GM19023 (cell line): Measurements from ENCODE around the gene TRIM75.
"Not testable (repeated sequence)": the region's sequence is repeated elsewhere in the genome, so short reads cannot be mapped to it uniquely, and the experiment has no call there.

ENCODE experiments used
- ATAC-seq: cut with Tn5 transposase; IDR thresholded peaks from one replicate; pipeline ENCODE4 v1.9.1; 2021; ENCODE audit warnings: mild to moderate bottlenecking, moderate library complexity; ENCODE audit not compliant: unreplicated experiment

The TRIM75 gene

DNA sequence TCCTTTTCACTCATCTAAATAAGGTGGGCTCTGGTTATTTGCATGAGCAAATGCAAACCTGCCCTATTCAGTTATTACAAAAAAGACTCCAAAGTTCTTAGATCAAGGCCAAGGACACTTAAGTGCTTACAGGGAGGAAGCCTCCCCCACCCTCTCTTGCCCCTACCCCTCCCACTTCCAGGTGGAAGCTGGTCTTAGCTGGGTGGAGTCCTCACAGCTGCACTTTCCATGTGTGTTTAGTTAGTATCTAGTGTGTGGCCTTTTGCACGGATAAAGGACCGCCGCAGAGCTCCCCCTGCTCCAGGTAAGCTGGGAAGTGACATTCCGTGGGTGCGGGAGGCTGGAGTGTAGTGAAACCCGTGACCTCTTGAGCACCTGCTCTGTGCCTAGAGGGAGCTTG is at the start of gene TRIM75:
TRIM75 (plus strand) TSS at position 222 of the 400 bp plus-strand sequence. CDS start 5,282 bp downstream, outside the sequence.
- no peak for ATAC-seq

DNA sequence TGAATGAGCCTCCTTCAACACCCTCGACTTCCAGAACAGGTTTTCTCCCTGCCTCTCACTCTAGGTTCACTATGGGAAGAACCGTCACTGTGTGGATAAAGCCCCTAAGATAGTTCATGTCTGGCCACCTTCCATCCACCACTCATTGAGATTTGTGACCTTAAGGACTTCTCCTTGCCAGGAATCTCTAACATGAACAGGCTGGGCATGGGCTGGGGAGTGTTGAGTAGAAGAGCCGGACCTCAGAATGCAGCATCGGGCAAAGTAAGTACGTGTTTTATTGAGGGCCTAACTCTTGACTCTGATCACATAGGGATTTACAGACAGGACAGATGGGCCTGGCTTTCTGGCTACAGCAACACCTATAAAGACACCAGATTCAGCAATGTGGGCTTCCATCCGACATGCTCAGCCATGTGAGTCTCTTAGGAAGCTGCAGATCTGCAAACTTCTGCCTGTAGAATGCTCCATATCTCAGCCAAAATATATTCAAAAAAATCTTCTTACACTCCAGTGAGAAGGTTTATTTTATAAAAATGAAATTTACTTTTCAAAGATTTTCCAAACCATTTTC is 48.2 kb upstream of the TRIM75 start:
- no peak for ATAC-seq

DNA sequence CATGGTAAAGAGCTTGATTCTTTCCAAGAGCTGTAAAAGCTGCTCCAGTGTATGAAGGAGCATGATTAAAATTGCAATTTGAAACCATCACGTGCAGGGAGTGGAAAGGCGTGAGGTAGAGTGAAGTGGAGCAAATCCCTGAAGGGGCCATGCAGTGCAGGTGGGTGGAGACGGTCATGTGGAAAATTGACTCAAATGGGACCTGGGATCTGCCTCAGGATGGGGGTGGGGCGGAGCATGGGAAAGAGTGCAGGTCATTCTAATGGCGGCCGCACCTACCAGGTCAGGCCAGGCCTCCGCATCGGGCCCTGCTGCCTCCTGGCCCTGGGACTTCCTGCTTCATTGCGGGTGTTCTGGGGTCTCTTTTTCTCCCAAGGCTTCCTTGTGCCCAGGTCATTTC is 47.2 kb upstream of the TRIM75 start:
- ATAC-seq, result no peak

DNA sequence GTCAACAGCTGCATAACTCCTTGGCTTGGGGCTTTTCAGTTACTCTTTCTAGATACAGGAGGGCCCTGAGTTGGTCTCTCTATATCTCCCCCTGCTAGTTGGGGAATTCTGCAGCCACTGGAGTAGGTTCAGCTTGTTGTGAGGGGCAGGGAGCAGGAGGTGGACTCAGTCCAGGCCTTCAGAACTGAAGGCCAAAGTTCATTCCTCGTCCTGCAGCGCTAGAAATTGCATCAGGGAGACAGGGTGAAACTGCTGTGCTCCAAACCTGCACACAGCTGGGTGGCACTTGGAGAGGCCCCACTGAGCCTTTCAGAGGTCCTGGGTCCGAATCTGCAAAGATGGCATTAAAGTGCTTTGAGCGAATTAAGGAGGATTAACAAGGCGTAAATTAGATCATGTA is 46.8 kb upstream of the TRIM75 start:
- no peak for ATAC-seq

DNA sequence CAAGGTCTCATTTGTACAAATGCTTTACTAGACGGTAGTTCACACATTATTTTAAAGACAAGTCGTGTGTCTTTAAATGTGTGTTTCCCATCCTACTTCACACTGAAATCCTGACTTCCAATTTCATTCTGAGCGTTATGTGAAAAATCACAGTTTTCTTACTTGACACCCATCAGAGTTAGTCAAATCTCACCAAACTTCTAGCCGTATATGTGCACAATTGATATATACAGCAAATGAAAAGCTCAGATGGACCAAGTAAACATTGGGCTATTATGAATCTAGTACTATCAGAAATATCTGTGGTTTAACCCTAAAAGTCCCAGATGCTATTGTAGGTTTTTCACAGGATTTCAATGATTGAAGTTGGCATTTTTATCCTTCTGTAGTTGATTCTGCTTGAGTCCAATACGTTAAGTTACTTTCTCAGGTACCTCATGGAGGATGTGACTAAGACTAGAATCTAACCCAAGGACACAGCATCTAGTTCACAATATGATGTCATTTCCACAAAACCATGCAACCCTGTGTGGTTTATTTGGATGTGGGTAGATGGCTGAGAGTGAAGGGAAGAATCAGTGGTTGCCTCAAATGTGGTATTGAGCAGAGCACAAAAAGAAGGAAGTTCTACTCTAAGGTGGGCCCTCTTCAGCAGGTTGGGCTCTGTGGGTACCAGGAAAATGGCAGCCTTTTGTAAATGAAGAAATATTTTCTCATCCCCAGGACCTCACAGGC is 44.0 kb upstream of the TRIM75 start:
- no peak for ATAC-seq

DNA sequence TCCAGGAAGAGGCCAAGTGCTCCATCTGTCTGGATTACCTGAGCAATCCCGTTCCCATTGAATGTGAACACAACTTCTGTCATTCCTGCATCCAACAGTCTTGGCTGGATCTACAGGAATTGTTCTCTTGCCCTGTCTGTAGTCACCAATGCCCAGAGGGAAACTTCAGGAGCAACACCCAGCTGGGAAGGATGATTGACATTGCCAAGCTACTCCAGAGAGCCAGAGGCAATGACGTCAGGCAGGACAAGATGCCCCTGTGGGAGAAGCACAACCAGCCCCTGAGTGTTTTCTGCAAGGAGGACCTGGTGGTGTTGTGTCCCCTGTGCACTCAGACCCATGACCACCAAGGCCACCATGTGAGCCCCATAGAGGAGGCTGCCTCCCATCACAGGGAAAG is 43.2 kb upstream of the TRIM75 start:
- ATAC-seq, result no peak

DNA sequence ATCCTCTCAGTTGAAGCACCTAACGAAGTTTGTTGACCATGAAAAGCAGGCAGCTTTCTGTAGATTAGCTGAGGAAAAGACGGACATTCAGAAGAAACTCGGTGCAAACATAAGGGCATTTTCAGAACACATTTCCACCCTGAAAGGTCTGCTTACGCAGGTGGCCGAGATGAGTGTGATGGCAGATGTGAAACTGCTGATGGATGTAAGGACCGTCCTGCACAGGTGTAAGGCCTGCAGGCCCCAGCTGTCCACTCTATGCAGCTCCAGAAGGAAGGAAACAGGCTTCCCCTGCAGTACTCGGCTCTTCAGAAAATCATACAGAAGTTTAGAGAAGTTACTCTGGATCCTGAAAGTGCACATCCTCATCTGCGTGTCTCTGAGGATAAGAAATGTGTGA is 42.7 kb upstream of the TRIM75 start:
- no peak for ATAC-seq

DNA sequence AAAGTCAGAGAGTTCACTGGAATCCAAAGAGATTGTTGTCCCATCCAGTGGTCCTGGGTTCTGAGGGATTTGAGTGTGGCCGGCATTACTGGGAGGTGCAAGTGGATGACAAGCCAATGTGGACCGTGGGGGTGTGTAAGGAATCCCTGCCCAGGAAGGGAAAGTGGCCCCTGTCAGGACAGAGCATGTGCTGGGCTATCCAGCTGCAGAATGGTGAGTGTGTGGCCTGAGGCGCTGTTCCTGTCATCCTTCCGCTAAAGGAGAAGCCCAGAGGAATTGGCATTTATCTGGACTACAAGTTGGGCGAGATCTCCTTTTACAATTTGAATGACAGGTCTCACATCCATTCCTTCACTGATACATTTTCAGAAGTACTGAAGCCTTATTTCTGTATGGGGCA is 42.3 kb upstream of the TRIM75 start:
- ATAC-seq, result no peak

DNA sequence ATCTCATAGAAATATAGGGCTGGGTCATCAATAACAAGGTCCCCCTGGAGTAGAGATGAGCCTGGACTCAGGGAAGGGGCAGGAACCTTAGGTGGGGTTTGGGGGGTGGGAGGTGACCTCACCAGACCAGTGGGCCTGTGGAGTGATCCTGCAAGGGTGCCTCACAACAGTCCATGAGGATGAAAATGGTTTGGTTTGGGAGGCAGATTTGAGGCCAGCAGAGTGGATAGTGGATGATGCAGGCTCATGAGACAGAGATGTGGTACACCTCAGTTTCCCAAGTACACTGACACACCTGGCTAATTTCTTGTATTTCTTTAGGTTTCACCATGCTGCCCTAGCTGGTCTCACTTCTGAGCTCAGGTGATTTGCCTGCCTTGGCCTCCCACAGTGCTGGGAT is 40.0 kb upstream of the TRIM75 start:
- ATAC-seq, result no peak

DNA sequence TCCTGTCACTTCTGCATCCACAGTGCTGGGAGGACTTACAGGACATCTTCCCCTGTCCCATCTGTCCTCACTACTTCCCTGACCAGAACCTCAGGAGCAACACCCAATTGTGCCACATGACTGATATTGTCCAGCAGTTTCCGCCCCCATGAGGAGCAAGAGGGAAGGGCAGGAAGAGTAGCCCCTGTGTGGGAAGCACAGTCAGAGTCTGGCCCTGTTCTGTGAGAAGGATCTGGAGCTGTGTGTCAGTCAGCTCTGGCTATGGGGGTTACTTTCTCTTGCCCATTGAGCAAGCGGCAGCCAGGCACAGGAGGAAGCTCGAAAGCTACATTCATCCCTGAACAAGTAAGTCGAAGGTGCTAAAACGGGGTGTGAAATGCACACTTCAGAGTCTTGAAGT is 36.7 kb upstream of the TRIM75 start:
- ATAC-seq, result no peak

DNA sequence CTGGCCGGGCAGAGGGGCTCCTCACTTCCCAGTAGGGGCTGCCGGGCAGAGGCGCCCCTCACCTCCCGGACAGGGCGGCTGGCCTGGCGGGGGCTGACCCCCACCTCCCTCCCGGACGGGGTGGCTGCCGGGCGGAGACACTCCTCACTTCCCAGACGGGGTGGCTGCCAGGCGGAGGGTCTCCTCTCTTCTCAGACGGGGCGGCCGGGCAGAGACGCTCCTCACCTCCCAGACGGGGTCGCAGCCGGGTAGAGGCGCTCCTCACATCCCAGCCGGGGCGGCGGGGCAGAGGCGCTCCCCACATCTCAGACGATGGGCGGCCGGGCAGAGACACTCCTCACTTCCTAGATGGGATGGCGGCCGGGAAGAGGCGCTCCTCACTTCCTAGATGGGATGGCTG is 33.7 kb upstream of the TRIM75 start:
- not testable (repeated sequence) for ATAC-seq

DNA sequence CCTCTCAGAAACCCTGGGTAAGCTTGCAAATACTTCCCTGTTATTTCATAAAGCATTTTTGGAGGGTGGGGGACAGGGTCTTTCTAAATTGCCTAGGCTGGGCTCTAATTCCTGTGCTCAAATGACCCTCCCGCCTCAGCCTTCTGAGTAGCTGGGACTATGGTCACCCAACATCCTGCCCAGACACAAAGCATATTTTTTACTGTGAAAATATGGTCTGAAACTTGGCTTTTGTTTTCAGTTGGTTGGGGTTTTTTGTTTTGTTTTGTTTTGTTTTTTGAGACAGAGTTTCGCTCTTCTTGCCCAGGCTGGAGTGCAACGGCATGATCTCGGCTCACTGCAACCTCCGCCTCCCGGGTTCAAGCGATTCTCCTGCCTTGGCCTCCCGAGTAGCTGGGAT is 27.9 kb upstream of the TRIM75 start:
- not testable (repeated sequence) for ATAC-seq

DNA sequence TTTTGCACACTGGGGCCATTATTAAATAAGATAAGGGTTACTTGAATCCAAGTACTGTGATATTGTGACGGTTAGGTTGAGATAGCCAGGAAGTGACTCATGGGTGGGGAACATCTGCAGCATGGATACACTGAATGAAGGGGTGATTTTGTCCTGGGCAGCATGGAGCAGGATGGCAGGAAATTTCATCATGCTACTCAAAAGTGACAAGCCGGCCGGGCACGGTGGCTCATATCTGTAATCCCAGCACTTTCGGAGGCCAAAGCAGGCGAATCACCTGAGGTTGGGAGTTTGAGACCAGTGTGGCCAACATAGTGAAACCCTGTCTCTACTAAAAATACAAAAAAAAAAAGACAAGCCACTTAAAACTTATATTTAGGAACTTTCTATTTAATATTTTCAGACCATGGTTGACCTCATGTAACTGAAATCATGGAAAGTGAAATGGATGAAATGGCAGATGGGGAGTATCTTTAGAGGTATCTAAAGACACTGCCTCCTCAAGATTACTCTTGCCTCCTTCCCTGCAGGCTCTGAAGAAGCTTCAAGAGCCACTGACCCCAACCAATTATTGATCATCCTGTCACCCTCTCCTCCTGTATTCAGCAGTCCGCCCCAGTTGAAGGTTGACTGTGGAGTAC is 25.8 kb upstream of the TRIM75 start:
- ATAC-seq, result no peak

DNA sequence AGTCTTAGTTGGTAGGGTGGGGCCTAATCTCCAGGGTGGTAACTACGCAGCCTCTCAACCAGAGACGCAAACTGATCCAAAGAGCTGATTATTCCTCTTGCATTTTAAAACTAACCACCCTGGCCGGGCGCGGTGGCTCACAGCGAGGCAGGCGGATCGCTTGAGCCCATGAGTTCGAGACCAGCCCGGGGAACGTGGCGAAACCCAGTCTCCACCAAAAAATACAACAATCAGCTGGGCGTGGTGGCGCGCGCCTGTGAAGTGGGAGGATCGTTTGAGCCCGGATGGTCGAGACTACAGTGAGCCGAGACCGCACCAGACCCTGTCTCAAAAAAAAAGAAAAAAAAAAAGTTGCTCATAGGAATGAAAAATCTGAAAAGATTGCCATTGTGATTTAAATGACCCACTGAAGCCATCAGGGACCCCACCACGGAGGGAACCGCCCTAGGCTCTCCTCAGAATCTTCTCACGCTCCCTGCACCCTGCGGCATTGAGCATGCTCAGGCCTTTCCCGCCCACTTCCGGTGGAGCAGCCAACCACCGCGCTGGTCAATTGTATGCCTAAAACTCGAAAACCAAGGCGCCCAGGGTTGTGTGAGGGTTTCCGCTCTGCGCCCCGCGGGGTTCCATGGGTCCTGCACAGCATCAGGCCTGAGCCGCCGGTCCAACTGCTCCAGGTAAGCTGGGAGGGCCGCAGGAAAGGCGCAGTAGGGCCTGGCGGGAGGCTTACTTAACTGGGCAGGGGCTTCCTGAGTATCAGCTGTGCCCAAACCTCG is 22.0 kb upstream of the TRIM75 start, which contains the start of gene TRIM60:
TRIM60 (plus strand) TSS at position 564 of the 776 bp plus-strand sequence. CDS start 8,074 bp downstream, outside the sequence.
- ATAC-seq, result no peak

DNA sequence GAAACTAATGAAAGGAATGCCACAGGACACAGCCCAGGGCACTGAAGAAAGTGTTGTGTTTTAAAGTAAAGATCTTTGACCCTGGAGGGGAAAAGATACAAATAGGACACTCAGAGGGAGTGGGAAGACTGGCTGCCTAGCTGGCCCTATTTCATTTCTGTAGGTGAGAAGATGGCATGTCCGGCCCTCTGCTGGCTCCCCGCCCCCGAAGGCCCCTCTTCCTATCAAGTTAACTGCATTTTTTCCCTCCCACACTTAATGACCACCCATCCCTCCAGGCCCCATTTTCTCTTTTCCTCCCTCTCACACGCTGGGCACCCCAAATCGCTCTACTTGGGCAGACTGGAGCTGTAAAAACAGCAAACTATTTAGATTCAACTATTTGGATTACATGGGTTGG is 5.5 kb upstream of the TRIM75 start:
- ATAC-seq, result no peak

DNA sequence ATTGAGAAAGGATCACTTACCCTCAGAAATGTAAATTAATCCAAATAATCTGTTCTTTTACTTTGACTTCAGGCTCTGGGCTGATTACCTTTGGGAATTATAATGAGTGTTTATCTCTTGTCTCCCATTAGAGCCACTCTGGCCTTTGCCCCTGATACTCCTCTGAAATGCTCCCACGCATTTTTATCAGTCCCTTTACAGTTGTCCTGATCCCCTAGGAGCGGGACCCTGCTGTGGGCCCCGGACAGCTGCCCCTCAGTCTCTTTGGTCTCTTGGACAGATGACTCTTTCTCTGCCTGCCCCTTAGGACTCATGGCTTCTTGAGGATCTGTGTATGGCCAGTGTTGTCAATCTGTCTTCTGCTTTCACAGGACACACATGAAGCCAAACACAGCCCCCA is 1.0 kb upstream of the TRIM75 start:
- no peak for ATAC-seq

DNA sequence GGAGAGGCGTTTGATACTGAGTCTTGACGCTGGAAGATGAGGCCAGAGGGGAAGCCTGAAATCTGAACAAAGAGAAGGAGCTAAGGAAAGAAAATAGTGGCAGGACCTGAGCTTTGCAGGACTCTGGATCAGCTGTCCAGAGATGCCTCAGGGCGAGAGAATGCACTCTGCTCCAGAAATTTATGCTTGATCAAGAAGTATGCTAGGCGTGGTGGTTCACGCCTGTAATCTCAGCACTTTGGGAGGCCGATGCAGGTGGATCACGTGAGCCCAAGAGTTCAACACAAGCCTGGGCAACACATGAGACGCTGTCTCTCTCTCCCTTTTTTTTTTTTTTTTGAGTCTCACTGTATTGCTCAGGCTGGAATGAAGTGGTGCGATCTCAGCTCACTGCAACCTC is 1.9 kb downstream of the TRIM75 start:
- no peak for ATAC-seq

DNA sequence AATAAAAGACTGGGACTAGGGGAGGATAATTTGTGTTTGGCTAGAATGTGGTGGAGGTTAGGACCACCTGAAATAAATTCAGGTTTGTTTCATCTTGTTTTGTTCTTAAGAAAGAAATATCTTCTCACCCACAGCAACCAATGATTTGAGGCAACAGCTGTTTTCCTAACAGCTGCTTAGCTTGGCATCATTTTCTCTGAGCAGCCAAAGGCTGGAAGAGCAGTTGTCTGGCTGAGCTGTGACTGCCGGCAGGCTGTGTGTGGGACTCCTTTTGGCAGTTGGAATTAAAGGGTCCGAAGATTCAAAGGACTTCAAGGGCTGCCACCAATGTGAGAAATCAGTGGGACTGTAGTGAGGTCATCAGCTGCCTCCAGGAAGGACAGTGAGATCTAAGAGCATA is 5.0 kb downstream of the TRIM75 start:
- ATAC-seq, result no peak

DNA sequence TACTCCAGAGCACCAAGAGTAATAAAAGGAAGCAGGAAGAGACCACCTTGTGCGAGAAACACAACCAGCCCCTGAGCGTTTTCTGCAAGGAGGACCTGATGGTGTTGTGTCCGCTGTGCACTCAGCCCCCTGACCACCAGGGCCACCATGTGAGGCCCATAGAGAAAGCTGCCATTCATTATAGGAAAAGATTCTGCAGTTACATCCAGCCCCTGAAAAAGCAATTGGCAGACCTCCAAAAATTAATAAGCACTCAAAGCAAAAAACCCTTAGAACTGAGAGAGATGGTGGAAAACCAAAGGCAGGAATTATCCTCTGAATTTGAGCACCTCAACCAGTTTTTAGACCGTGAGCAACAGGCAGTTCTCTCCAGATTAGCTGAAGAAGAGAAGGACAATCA is 5.7 kb downstream of the TRIM75 start:
- ATAC-seq, result no peak

DNA sequence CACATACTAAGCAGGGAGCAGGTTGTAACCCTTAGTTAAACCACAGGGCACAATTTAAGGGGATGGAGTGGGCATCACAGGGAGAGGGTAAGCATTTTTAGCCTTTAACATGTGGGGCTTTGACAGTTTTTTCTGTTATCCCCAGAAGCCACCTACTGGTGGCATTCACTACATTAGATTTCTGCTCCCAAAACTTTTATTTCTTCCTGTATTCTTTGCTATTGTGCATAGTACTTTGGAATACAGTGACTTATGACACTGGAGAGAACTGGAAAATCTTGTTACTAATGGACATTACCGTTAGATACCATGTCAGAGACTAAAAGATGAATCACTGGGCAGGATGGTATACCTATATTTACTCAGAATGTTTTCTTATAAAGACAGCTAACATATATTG is 7.3 kb downstream of the TRIM75 start:
- no peak for ATAC-seq

DNA sequence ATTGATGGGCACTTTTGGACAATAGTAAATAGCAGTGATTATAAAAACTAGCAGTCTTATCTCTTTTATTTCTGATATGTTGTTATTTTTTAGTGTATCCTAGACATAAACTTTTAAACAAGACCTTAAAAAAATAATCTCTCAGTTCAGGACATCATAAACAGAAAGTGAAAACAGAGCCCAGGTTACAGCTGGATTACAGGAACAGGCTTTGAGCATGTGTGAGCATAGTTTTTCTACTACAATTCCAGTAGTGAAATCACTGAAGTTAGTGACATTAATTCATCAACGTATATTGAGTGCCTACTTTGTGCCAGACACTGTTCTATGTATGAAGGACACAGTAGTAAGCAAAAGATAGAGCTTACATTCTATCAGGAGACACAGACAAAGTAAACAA is 16.9 kb downstream of the TRIM75 start:
- no peak for ATAC-seq
